PC-9 (cell line): ENCODE results near the gene GUCA1A.

Source experiments
- EZH2 ChIP-seq: fragments of 200-600 bp; sonication (generic); IDR thresholded peaks from 2 replicates; pipeline ENCODE4 v1.8.0; 2017; ENCODE audit warnings: antibody characterized with exemption, low read depth
- TF ChIP-seq, protein P1 (sequence below): fragments of 200-600 bp; sonication (generic); conservative IDR thresholded peaks from 2 replicates; pipeline ENCODE4 v1.6.1; 2017; ENCODE audit warnings: mixed run types, antibody characterized with exemption, mild to moderate bottlenecking, moderate library complexity

GRCh38 chr6:42226645-42227143 is 53.5 kb downstream of the GUCA1A start:
- TF ChIP-seq, protein P1, sequence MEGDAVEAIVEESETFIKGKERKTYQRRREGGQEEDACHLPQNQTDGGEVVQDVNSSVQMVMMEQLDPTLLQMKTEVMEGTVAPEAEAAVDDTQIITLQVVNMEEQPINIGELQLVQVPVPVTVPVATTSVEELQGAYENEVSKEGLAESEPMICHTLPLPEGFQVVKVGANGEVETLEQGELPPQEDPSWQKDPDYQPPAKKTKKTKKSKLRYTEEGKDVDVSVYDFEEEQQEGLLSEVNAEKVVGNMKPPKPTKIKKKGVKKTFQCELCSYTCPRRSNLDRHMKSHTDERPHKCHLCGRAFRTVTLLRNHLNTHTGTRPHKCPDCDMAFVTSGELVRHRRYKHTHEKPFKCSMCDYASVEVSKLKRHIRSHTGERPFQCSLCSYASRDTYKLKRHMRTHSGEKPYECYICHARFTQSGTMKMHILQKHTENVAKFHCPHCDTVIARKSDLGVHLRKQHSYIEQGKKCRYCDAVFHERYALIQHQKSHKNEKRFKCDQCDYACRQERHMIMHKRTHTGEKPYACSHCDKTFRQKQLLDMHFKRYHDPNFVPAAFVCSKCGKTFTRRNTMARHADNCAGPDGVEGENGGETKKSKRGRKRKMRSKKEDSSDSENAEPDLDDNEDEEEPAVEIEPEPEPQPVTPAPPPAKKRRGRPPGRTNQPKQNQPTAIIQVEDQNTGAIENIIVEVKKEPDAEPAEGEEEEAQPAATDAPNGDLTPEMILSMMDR = no peak
- no peak for TF ChIP-seq EZH2
